ENCODE data around the gene SHMT1.
"Not testable (repeated sequence)": the region's sequence is repeated elsewhere in the genome, so short reads cannot be mapped to it uniquely, and the experiment has no call there.

DNA sequence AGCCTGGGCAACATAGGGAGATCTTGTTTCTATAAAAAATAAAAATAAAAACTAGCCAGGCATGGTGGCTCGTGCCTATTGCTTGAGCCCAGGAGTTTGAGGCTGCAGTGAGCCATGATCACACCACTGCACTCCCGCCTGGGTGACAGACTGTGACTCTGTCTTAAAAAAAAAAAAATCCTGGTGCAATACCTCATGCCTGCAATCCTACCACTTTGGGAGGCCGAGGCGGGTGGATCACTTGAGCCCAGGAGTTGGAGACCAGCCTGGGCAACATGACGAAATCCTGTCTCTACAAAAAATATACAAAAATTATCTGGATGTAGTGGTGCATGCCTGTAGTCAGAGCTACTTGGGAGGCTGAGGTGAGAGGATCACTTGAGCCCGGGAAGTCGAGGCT is 20.9 kb upstream of the SHMT1 start:
- TF ChIP-seq ZFX (IDR thresholded peaks at IDR 0.05; ENCODE audit: borderline replicate concordance): not testable (repeated sequence)
- TF ChIP-seq, protein P1, sequence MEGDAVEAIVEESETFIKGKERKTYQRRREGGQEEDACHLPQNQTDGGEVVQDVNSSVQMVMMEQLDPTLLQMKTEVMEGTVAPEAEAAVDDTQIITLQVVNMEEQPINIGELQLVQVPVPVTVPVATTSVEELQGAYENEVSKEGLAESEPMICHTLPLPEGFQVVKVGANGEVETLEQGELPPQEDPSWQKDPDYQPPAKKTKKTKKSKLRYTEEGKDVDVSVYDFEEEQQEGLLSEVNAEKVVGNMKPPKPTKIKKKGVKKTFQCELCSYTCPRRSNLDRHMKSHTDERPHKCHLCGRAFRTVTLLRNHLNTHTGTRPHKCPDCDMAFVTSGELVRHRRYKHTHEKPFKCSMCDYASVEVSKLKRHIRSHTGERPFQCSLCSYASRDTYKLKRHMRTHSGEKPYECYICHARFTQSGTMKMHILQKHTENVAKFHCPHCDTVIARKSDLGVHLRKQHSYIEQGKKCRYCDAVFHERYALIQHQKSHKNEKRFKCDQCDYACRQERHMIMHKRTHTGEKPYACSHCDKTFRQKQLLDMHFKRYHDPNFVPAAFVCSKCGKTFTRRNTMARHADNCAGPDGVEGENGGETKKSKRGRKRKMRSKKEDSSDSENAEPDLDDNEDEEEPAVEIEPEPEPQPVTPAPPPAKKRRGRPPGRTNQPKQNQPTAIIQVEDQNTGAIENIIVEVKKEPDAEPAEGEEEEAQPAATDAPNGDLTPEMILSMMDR (IDR thresholded peaks at IDR 0.05): not testable (repeated sequence)
